Measurements from ENCODE around the gene SORCS2. TPM values are rescaled to one million over a fixed set of nuclear protein-coding genes. Genes with fewer than 3 reads are reported as not detected.

Gene SORCS2
- polyA plus RNA-seq, 1 donor from 2014 or later = not detected

- peaks cover 0 to 4% (median 0%) of the 10 kb centered on the region in 3 donors for H3K9me3 Mint-ChIP-seq
- H3K4me3 Mint-ChIP-seq = no peak overlapping the region
- H3K27me3 Mint-ChIP-seq = peaks cover 9% of the 10 kb centered on the region
- H3K27ac Mint-ChIP-seq = no peak overlapping the region
- peaks cover 0 to 3% (median 0%) of the 10 kb centered on the region in 3 donors for H3K4me1 Mint-ChIP-seq
- no peaks in the 10 kb centered on the region for H3K36me3 Mint-ChIP-seq
Measured at GRCh38 chr4:7256984-7257810, 64.9 kb downstream of the SORCS2 start.

- H3K4me1 Mint-ChIP-seq = peaks cover 0 to 3% (median 0%) of the 10 kb centered on the region in 3 donors
- H3K27me3 Mint-ChIP-seq = peaks cover 9% of the 10 kb centered on the region
- H3K4me3 Mint-ChIP-seq = no peak overlapping the region
- peaks cover 0 to 4% (median 0%) of the 10 kb centered on the region in 3 donors for H3K9me3 Mint-ChIP-seq
- H3K36me3 Mint-ChIP-seq = no peaks in the 10 kb centered on the region
- H3K27ac Mint-ChIP-seq = no peak overlapping the region
Measured at GRCh38 chr4:7259039-7259438, 66.7 kb downstream of the SORCS2 start.

- H3K27me3 Mint-ChIP-seq = peaks cover 9% of the 10 kb centered on the region
- no peak overlapping the region for H3K4me3 Mint-ChIP-seq
- no peaks in the 10 kb centered on the region for H3K36me3 Mint-ChIP-seq
- no peaks in the 10 kb centered on the region for H3K4me1 Mint-ChIP-seq
- peaks cover 0 to 4% (median 0%) of the 10 kb centered on the region in 3 donors for H3K9me3 Mint-ChIP-seq
- no peak overlapping the region for H3K27ac Mint-ChIP-seq
Measured at GRCh38 chr4:7260569-7260968, 68.2 kb downstream of the SORCS2 start.

GRCh38 chr4:7261087-7261486 is 68.7 kb downstream of the SORCS2 start:
- Mint-ChIP-seq H3K36me3 (no peaks in the 10 kb centered on the region), H3K27me3 (peaks cover 9% of the 10 kb centered on the region), H3K27ac (no peak overlapping the region), H3K9me3 (peaks cover 0 to 4% (median 0%) of the 10 kb centered on the region in 3 donors), H3K4me1 (no peaks in the 10 kb centered on the region), H3K4me3 (peak overlapping the region in 1 of 4 donors; percentile 30)

- H3K9me3 Mint-ChIP-seq = peaks cover 0 to 4% (median 0%) of the 10 kb centered on the region in 3 donors
- peaks cover 12% of the 10 kb centered on the region for H3K27me3 Mint-ChIP-seq
- no peak overlapping the region for H3K4me3 Mint-ChIP-seq
- no peak overlapping the region for H3K27ac Mint-ChIP-seq
- H3K36me3 Mint-ChIP-seq = no peaks in the 10 kb centered on the region
- H3K4me1 Mint-ChIP-seq = no peaks in the 10 kb centered on the region
Measured at GRCh38 chr4:7261536-7261935, 69.2 kb downstream of the SORCS2 start.

- Mint-ChIP-seq H3K27me3 (peaks cover 8% of the 10 kb centered on the region), H3K4me3 (no peak overlapping the region), H3K4me1 (no peaks in the 10 kb centered on the region), H3K9me3 (peaks cover 0 to 2% (median 0%) of the 10 kb centered on the region in 3 donors), H3K36me3 (no peaks in the 10 kb centered on the region), H3K27ac (no peak overlapping the region)
Measured at GRCh38 chr4:7262134-7262533, 69.8 kb downstream of the SORCS2 start.

GRCh38 chr4:7263166-7263565 is 70.8 kb downstream of the SORCS2 start:
- peaks cover 8% of the 10 kb centered on the region for H3K27me3 Mint-ChIP-seq
- H3K4me1 Mint-ChIP-seq = no peaks in the 10 kb centered on the region
- H3K9me3 Mint-ChIP-seq = peaks cover 0 to 2% (median 0%) of the 10 kb centered on the region in 3 donors
- no peaks in the 10 kb centered on the region for H3K36me3 Mint-ChIP-seq
- no peak overlapping the region for H3K4me3 Mint-ChIP-seq
- H3K27ac Mint-ChIP-seq = peak overlapping the region in 1 of 3 donors; percentile 16

- no peak overlapping the region for H3K4me3 Mint-ChIP-seq
- H3K4me1 Mint-ChIP-seq = no peaks in the 10 kb centered on the region
- H3K27ac Mint-ChIP-seq = no peak overlapping the region
- no peaks in the 10 kb centered on the region for H3K36me3 Mint-ChIP-seq
- H3K9me3 Mint-ChIP-seq = peaks cover 0 to 2% (median 0%) of the 10 kb centered on the region in 3 donors
- peaks cover 5% of the 10 kb centered on the region for H3K27me3 Mint-ChIP-seq
Measured at GRCh38 chr4:7264694-7265093, 72.4 kb downstream of the SORCS2 start.

- H3K4me3 Mint-ChIP-seq = no peak overlapping the region
- no peak overlapping the region for H3K27ac Mint-ChIP-seq
- H3K9me3 Mint-ChIP-seq = peaks cover 0 to 6% (median 0%) of the 10 kb centered on the region in 3 donors
- H3K27me3 Mint-ChIP-seq = peaks cover 3% of the 10 kb centered on the region
- H3K36me3 Mint-ChIP-seq = peaks cover 2% of the 10 kb centered on the region
- H3K4me1 Mint-ChIP-seq = no peaks in the 10 kb centered on the region
Measured at GRCh38 chr4:7266525-7267292, 74.4 kb downstream of the SORCS2 start.

GRCh38 chr4:7267829-7268228 is 75.5 kb downstream of the SORCS2 start:
- Mint-ChIP-seq H3K9me3 (peaks cover 0 to 6% (median 0%) of the 10 kb centered on the region in 3 donors), H3K36me3 (peaks cover 2% of the 10 kb centered on the region), H3K27me3 (peaks cover 3% of the 10 kb centered on the region), H3K4me3 (no peak overlapping the region), H3K4me1 (no peaks in the 10 kb centered on the region), H3K27ac (no peak overlapping the region)

- Mint-ChIP-seq H3K27ac (no peak overlapping the region), H3K4me3 (no peak overlapping the region), H3K9me3 (peaks cover 0 to 7% (median 0%) of the 10 kb centered on the region in 3 donors), H3K4me1 (no peaks in the 10 kb centered on the region), H3K27me3 (peaks cover 3% of the 10 kb centered on the region), H3K36me3 (peaks cover 2% of the 10 kb centered on the region)
Measured at GRCh38 chr4:7268941-7269340, 76.6 kb downstream of the SORCS2 start.

GRCh38 chr4:7270121-7270520 is 77.8 kb downstream of the SORCS2 start:
- Mint-ChIP-seq H3K36me3 (peaks cover 2% of the 10 kb centered on the region), H3K27me3 (peaks cover 3% of the 10 kb centered on the region), H3K27ac (no peak overlapping the region), H3K4me3 (no peak overlapping the region), H3K4me1 (no peaks in the 10 kb centered on the region), H3K9me3 (peaks cover 0 to 9% (median 0%) of the 10 kb centered on the region in 3 donors)

GRCh38 chr4:7272404-7272803 is 80.1 kb downstream of the SORCS2 start:
- Mint-ChIP-seq H3K4me3 (no peak overlapping the region), H3K36me3 (peaks cover 2% of the 10 kb centered on the region), H3K27me3 (no peaks in the 10 kb centered on the region), H3K9me3 (peaks cover 0 to 9% (median 0%) of the 10 kb centered on the region in 3 donors), H3K27ac (no peak overlapping the region), H3K4me1 (no peaks in the 10 kb centered on the region)

- peaks cover 0 to 7% (median 0%) of the 10 kb centered on the region in 3 donors for H3K9me3 Mint-ChIP-seq
- no peak overlapping the region for H3K4me3 Mint-ChIP-seq
- H3K27me3 Mint-ChIP-seq = no peaks in the 10 kb centered on the region
- peaks cover 2% of the 10 kb centered on the region for H3K36me3 Mint-ChIP-seq
- no peak overlapping the region for H3K27ac Mint-ChIP-seq
- no peaks in the 10 kb centered on the region for H3K4me1 Mint-ChIP-seq
Measured at GRCh38 chr4:7273738-7274297, 81.5 kb downstream of the SORCS2 start.

- H3K9me3 Mint-ChIP-seq = peaks cover 0 to 7% (median 0%) of the 10 kb centered on the region in 3 donors
- no peaks in the 10 kb centered on the region for H3K27me3 Mint-ChIP-seq
- peaks cover 2% of the 10 kb centered on the region for H3K36me3 Mint-ChIP-seq
- H3K4me1 Mint-ChIP-seq = no peaks in the 10 kb centered on the region
- H3K4me3 Mint-ChIP-seq = no peak overlapping the region
- H3K27ac Mint-ChIP-seq = no peak overlapping the region
Measured at GRCh38 chr4:7275067-7275466, 82.7 kb downstream of the SORCS2 start.
